Activated CD8-positive, alpha-beta T cell treated with anti-CD3 and anti-CD28 coated beads for 36 hours (primary cell): ENCODE results near the gene NEK4. TPM values are rescaled to one million over a fixed set of nuclear protein-coding genes. Genes with fewer than 3 reads are reported as not detected.

ENCODE experiments used
- ATAC-seq: fragments of 200-7000 bp; cut with Tn5 transposase; one replicate; pipeline ENCODE4 v1.10.0; 2021; ENCODE audit warnings: mild to moderate bottlenecking, moderate library complexity
- CTCF ChIA-PET: fragments of 350-600 bp; sonication (Branson Sonifier 250); formaldehyde crosslinking; loops from one replicate; lab custom pipeline; 2021; ENCODE audit warnings: antibody characterized with exemption; lab: Charles Lee
- POLR2A ChIA-PET: fragments of 350-600 bp; sonication (Branson Sonifier 250); formaldehyde crosslinking; loops from one replicate; lab custom pipeline; 2021; ENCODE audit warnings: antibody characterized with exemption; lab: Charles Lee
- DNase-seq: peaks from one replicate; pipeline ENCODE4 v3.0.0-alpha.2; 2020
- H3K27ac Mint-ChIP-seq: one replicate; pipeline ENCODE4 v1.8.0; 2021; ENCODE audit warnings: mild to moderate bottlenecking, mixed read lengths
- H3K27me3 Mint-ChIP-seq: one replicate; pipeline ENCODE4 v1.8.0; 2021; ENCODE audit warnings: mixed read lengths
- H3K36me3 Mint-ChIP-seq: one replicate; pipeline ENCODE4 v1.8.0; 2021; ENCODE audit warnings: low read depth, mixed read lengths
- H3K4me1 Mint-ChIP-seq: one replicate; pipeline ENCODE4 v1.8.0; 2021; ENCODE audit warnings: low read depth, mixed read lengths
- H3K4me3 Mint-ChIP-seq: one replicate; pipeline ENCODE4 v1.8.0; 2021; ENCODE audit warnings: mild to moderate bottlenecking, moderate library complexity, mixed read lengths
- H3K9me3 Mint-ChIP-seq: one replicate; pipeline ENCODE4 v1.8.0; 2021; ENCODE audit warnings: mixed read lengths
- intact Hi-C: fragments of 100-400 bp; cut with micrococcal nuclease; formaldehyde crosslinking; loops from one replicate; pipeline ENCODE4 v1.10.0; 2022
- total RNA-seq, 2 experiments: library from RNA; stranded (reverse); gene quantifications; one replicate each; pipeline ENCODE4 v1.2.3, GENCODE V29; 2021
- TF ChIP-seq, protein P1 (sequence below): fragments of 200-600 bp; IDR thresholded peaks from one replicate; pipeline ENCODE4 v1.8.0; 2022; ENCODE audit warnings: antibody characterized with exemption, mild to moderate bottlenecking

Gene NEK4
- total RNA-seq, 2 experiments from 2014 or later = 16.2 to 18.4 TPM

GRCh38 chr3:52816199-52816598, 45.5 kb upstream of the NEK4 start:
- H3K27me3 Mint-ChIP-seq = no peaks in the 10 kb centered on the region
- H3K9me3 Mint-ChIP-seq = no peaks in the 10 kb centered on the region
- H3K36me3 Mint-ChIP-seq = no peaks in the 10 kb centered on the region
- no peaks in the 10 kb centered on the region for H3K4me1 Mint-ChIP-seq
- ChIA-PET POLR2A (no interaction called here), CTCF (interaction anchor here (0.8 to 1.1 kb wide), 2 partner anchors 18 to 30 kb away, joined by 3 read pairs; no protein-coding TSS in a partner anchor)
- no peak for DNase-seq
- TF ChIP-seq, protein P1, sequence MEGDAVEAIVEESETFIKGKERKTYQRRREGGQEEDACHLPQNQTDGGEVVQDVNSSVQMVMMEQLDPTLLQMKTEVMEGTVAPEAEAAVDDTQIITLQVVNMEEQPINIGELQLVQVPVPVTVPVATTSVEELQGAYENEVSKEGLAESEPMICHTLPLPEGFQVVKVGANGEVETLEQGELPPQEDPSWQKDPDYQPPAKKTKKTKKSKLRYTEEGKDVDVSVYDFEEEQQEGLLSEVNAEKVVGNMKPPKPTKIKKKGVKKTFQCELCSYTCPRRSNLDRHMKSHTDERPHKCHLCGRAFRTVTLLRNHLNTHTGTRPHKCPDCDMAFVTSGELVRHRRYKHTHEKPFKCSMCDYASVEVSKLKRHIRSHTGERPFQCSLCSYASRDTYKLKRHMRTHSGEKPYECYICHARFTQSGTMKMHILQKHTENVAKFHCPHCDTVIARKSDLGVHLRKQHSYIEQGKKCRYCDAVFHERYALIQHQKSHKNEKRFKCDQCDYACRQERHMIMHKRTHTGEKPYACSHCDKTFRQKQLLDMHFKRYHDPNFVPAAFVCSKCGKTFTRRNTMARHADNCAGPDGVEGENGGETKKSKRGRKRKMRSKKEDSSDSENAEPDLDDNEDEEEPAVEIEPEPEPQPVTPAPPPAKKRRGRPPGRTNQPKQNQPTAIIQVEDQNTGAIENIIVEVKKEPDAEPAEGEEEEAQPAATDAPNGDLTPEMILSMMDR = no peak
- H3K4me3 Mint-ChIP-seq = no peak overlapping the region
- intact Hi-C loops = no loop called here
- no peak overlapping the region for H3K27ac Mint-ChIP-seq
- no peak for ATAC-seq

- Mint-ChIP-seq H3K4me3 (no peak overlapping the region), H3K9me3 (no peaks in the 10 kb centered on the region), H3K36me3 (no peaks in the 10 kb centered on the region), H3K27me3 (no peaks in the 10 kb centered on the region), H3K4me1 (no peaks in the 10 kb centered on the region), H3K27ac (no peak overlapping the region)
- POLR2A ChIA-PET = interaction anchor here (0.8 kb wide), 1 partner anchor 18 kb away, joined by 4 read pairs; no protein-coding TSS in a partner anchor
- CTCF ChIA-PET = no interaction called here
- no peak for DNase-seq
- intact Hi-C loops = no loop called here
- ATAC-seq = no peak
- TF ChIP-seq, protein P1 = no peak
Measured at GRCh38 chr3:52813810-52814209, 43.1 kb upstream of the NEK4 start.

- Mint-ChIP-seq H3K36me3 (no peaks in the 10 kb centered on the region), H3K27ac (no peak overlapping the region), H3K9me3 (no peaks in the 10 kb centered on the region), H3K4me3 (no peak overlapping the region), H3K27me3 (no peaks in the 10 kb centered on the region), H3K4me1 (no peaks in the 10 kb centered on the region)
- intact Hi-C loops = no loop called here
- ATAC-seq (no peak), DNase-seq (no peak)
- POLR2A ChIA-PET = interaction anchor here (0.9 kb wide), 1 partner anchor 41 kb away, joined by 3 read pairs; the partner anchor contains the start of gene NEK4
- TF ChIP-seq, protein P1 = no peak
- CTCF ChIA-PET = interaction anchor here (1.0 to 1.5 kb wide), 4 partner anchors 9 to 13 kb away, joined by 3 to 6 read pairs (median 4); no protein-coding TSS in a partner anchor
Measured at GRCh38 chr3:52811452-52812011, 40.8 kb upstream of the NEK4 start.

- Mint-ChIP-seq H3K9me3 (no peaks in the 10 kb centered on the region), H3K27me3 (no peaks in the 10 kb centered on the region), H3K4me3 (no peak overlapping the region), H3K36me3 (no peaks in the 10 kb centered on the region), H3K27ac (no peak overlapping the region), H3K4me1 (no peaks in the 10 kb centered on the region)
- POLR2A ChIA-PET = no interaction called here
- intact Hi-C loops = no loop called here
- DNase-seq = no peak
- CTCF ChIA-PET = interaction anchor here (1.5 kb wide), 2 partner anchors 10 to 12 kb away, joined by 5 to 6 read pairs; no protein-coding TSS in a partner anchor
- ATAC-seq = no peak
- TF ChIP-seq, protein P1 = no peak
Measured at GRCh38 chr3:52810923-52811322, 40.2 kb upstream of the NEK4 start.

DNA sequence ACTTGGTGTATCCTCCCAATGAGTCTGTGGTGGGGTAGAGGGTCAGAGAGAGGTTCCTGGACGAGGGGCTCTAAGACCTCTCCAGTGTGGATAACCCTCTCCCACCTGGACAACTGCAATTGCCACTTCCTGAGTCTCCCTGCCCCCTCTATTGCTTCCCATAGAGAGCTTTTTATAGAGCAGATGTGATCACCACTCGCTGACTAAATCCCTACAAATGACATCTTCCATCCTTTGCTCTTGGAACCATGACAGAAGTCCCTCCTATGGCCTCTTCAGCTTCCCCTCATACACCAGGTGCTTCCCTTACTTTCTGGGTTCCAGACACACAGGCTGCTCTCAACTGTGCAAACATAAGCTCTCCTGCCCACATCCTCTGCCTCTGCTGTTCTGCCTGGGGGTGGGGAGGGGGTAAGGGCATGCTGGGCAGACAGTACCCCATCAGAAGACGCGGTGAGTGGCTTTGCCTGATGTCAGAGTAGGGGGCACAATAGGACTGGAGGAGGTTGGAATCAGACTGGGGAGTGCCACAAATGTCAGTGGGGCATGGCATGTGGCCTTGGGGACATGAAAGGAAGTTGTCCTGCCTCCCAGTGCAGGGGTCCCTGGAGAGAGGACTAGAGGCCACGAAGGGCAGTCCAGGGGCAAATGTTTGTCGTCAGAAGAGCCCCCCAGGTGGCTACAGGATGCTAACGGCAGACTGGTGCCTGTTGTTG, 39.1 kb upstream of the NEK4 start:
- ChIA-PET POLR2A (no interaction called here), CTCF (interaction anchor here (2.2 kb wide), 1 partner anchor 12 kb away, joined by 6 read pairs; no protein-coding TSS in a partner anchor)
- no peaks in the 10 kb centered on the region for H3K27me3 Mint-ChIP-seq
- H3K36me3 Mint-ChIP-seq = no peaks in the 10 kb centered on the region
- H3K27ac Mint-ChIP-seq = no peak overlapping the region
- no peak overlapping the region for H3K4me3 Mint-ChIP-seq
- ATAC-seq (no peak), DNase-seq (no peak)
- no peaks in the 10 kb centered on the region for H3K9me3 Mint-ChIP-seq
- TF ChIP-seq, protein P1 = no peak
- intact Hi-C loops = no loop called here
- H3K4me1 Mint-ChIP-seq = no peaks in the 10 kb centered on the region
